Measurements from ENCODE around the gene MEDAG.

Gene MEDAG

DNA sequence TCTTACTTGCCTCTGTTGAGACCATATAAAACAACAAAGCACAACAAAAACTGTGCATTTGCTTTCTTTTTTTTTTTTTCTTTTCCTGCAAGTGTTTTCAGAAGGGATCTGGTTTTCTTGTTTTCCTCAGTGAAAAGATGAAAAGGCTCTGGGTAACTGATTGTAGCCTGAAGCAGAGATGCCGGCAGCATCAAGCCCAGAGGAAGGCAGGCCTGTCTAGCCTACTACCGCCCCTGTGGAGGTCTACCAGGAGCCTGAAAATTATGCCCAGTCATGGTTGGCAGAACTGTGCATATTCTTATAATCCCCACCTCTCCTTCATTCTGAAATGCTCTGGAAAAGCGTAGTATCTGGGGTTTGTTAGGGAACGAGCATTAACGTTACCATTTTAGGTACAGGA is 32.6 kb upstream of the MEDAG start:
- DNase-seq: no peak

DNA sequence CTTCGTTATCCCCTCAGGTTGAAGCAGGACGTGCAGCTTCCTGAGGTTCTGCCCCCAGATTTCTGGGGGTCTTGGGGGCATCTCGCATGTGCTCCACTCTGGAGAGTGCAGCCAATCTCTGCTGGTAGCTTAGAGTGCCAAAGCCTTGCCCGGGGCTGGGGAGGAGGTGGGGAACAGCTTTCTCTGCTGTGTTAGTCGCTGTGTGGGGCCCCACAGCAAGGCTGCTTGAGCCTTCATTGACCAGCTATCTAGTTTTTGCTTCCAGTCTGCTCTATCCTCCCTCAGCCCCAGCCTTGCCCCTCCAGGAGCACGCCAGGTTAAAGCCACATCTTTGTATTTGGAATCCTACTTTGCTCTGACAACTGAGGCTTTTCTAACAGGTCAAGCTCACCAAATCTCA is 32.0 kb upstream of the MEDAG start:
- DNase-seq: no peak

DNA sequence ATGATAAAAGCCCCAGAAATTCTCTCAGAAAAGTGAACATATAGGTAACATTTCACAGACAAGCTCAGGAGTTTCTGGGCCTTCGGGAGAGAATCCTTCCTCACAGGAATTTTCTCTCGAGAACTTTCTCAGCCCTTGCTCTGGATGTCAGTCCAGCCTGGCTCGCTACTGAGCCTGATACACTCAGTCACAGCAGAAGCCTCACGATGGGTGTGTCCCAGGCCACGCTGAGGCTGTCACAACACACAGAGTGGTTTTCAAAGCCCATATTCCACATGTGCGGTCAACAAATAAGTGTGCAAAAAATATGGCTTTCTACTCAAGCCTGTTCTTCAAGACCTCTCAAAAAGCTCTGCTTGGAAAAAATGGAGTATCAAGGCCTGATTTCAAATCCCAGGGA is 31.5 kb upstream of the MEDAG start:
- DNase-seq: no peak

DNA sequence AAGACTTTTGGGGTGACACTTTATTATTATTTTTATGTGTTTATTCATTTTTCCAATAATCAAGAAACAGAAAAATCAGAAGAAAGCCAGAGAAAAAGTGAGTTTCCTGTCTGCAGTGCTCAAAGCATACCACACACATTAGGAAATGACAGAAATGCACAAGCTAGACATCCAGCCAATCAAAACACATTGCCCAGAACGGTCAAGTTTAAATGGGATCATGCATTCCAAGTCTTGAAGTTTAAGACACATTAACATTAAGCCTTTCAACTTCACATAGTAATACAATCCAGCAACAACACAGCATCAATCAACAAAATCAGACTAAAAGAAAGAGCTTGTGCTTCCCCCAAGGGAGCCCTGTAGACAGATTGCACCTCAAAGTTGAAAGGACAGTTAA is 28.7 kb upstream of the MEDAG start:
- DNase-seq: no peak

DNA sequence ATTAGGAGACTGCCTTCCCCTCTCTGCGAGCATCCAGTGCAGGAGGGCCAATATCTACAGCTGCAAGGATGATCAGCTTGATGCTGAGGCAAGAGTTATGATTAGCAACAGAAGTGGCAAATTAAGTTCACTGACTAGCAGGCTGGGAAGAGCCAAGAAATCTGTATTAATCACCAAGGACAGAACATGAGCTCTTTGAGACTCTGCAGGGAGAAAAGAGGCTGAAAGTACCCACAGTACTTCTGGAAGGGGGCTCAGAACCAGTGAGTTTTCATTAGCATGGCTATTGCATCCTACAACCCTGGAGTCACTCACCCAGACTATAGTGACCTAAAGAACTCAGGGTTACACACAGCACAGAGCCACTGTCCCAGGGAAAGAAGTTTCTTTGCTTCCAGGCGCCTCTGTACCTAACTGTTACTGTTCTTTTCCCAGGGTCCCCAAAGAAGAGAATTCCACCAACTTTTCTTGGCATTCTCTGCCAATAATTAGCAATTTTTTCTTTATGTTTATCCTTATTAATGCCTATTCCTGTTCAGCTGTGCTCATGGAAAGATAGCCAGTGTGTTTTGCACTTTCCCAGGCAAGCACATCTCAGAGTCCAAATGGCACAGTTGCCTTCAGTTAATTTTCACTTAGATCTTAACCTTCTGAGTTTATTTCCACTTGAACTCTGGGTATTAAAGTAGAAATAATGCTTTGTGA is 25.8 kb upstream of the MEDAG start:
- no peak for DNase-seq

DNA sequence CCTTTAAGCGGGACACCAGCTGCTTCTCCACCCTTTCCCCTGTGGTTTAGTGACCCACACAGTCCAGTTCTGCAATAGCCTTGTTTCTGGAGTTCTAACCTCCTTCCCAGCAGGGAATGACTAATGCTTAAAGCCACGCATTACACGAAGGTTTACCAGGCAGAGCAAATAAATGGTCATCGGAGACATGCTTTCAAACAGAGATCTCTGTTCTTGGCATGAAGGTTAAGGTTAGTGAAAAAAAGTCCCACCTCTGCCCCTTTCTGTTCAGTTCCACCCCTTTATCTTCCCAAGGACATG is 25.3 kb upstream of the MEDAG start:
- no peak for DNase-seq

DNA sequence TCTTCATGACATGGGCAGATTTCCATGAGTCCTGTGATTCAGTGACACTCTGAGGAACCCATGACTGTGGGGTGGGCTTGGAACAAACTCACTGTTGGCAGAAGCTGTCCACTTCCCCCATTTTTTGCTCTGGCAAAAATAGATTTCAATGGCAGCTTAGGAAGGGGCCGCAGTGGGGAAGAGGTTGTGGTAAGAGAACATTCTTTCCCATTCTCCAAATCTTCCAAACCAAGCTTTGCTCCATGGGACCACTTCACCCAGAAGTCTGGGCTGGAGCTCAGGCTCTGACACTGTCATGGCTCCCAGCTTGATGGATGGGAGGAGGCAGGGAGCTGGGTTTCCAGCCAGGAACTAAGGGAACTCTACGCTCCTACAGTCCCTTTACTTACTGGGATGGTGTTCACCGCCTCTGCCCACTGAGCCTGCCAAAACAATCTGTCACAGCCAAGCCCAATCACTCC is 24.9 kb upstream of the MEDAG start:
- DNase-seq: no peak

DNA sequence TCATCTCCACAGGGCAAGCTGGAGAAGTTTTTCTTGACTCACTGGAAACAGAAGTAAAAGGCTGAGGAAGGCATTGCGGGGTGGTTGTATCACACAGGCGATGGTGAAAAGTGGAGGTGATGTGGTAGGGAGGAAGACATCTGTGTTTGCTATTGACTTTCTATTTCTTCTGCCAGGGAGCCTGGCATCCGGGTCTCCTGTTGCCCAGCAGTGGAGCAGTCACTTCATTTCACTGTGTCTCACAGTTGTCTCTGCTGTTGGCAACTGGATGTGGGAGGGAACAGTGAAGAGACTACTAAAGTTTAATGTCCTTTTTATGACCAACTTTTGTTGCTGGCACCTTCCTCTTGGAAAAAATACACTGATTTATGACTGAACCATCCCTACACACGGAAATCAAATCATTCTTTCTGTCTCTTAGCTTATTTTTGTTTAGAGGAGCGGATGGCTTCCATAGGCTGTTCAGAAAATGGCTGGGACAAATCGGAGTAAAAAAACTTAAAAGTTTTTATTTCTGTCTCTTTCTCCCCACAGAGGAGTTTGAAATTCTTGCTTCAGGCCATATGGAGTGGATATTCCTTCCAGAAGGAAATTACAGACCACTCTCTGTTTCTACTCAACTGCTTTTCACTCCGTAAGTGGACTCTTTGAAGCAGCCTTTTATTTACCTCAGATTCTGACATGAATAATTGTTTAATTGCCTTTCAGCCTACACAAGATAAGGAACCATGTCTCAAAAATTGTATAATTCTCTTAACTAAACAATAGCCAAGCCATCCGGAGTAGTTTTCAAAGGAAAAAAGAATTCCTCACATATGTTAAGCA is 23.8 kb upstream of the MEDAG start:
- DNase-seq: no peak

DNA sequence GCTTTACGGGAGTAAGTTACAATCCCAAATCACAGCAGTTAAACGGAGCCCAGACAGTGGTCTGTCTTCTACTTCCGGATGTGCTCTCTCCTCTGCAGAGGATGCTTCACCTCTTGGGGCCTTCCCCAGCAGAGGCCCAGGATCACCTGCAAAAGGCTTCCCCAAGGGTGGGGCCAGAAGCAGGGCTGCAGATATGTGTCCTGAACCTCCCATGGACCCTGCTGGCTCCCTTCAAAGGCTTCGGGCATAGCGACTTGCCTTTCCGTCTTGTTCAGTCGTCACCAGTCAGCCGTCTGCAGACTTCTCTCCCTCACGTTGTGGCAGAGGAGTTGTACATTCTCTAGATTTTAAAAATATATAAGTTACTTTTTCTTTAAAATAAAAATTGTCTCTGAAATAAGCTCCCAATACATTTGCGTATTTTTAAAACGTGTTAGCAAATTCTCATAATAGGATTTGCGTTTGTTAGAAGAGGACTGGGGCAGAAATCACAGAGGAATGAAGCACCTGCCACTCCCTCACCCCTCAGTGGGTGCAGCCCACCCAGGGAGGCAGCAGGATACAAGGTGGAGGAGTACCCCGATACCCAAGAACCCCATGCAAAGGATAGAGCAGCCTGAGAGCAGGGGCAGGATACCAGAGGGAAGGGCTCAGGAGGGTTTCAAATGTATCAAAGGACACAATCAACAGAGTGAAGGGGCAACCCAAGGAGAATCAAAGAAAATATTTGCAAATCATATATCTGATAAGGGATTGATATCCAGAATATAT is 22.9 kb upstream of the MEDAG start:
- no peak for DNase-seq

DNA sequence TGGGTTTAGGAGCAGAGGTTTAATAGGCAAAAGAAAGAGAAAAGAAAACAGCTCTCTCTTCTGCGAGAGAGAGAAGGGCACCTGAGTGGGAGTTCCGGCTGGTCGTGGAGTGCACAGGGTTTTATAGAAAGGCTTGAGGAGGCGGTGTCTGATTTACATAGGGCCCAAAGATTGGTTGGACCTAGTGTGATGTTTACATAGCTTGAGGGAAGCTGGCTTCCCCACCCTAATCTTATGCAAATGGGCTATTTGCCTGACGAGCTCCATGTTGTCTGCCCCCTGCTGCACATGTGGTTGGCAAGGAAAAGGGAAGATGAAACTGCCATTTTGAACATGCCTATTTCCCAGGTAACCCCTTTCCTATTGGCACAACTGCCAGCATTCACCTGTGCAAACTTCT is 21.5 kb upstream of the MEDAG start:
- no peak for DNase-seq

DNA sequence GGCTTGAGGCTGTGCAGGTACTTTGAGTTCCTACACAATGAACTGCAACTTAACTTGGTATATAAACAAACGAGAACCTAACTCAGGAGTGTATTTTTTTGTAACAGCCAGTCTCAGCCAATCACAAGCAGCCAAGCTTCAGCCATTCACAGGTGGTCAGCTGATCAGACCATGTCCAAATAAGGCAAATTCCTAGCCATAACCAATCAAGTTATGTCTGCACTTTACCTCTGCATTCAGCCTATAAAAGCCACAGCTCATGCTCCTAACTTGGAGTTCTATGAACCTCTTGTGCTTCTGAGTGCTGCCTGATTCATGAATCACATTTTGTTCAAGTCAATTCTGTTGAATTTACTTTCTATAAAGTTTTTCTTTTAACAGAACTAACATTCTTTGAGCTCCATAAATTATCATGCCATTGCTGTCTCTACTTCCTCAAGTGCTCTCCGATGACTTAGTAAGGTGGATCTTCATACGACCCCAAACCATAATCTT is 16.8 kb upstream of the MEDAG start:
- no peak for DNase-seq

DNA sequence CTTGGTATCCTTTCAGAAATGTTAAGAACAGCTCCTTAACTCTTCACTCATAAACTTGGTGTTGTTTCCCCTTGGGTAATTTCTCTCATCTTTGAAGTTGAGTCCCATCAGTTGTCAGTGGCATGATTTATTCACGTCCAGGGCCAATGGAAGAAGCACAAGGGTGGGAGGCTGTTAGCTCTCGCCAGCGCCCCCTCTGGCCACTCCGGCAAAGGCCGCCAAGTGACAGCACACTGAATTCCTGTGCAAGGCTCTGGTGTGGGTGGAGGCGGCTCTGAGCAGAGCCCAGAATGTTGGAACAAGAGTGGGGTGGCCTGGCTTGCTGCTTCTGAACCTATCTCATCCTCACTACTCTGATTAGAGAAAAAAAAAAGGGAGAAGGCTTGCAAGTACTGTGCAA is 13.1 kb upstream of the MEDAG start:
- DNase-seq: no peak

DNA sequence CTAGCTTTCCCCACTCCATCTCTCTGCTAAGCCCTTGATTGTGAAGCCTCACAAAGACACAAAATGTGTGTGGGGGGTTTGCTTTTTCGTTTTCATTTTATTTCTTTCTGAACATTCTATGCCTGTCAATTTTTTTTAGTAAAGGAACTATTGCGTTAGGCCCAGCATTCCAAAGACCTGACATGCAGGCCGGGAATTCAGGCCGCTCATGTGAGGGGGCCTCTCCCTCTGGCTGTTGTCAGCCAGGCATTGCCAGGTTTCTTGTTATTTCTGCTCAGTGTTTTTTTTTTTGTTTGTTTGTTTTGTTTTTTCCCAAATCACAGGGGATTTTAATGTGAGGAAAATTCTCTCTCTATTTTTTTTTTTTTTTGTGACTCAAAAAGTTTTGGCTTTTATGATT is 10.3 kb upstream of the MEDAG start:
- DNase-seq: no peak

DNA sequence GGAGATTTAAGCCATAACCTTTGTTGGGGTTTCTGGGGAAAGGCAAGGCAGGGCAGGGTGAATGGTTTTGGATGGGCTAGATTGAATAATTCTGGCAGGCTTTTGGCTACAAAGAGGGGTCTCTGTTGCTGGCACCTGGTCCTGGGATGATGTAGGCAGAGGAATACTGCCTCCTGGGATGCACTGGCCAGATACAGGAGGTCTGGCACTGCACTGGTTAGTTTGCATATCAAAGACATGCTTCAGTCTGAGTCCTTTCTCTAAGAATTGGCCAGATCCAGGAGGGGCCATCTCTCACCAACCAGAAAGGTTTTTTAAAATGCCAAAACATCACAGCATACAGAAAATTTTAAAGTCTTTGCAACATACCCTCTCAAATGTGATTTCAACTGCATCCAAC is 8.0 kb upstream of the MEDAG start:
- no peak for DNase-seq

DNA sequence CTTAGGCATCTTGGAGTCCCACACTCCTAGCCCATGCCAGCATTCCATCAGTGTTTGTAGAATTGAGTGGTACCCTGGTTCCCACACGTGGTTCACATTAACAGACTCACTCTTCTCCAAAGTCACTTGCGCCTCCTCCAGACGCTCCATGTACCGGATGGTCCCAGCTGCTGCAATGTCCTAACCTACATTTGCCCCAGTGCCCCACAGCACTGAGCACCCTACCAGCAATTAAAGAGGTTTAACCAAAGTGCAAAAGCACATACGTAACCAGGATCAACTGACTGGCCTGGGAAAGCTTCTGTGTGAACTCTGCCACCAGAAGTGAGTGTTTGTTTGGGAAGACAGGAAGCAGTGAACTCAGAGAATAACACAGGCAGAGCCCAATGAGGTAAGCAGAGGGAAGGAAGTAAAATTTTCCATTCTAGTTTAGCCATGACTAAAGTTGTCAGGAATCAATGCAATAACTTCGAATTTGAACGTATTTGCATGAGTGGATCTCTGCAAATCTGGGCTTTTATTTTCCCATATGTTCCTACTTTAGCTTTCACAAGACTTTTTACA is 7.3 kb upstream of the MEDAG start:
- DNase-seq: no peak

DNA sequence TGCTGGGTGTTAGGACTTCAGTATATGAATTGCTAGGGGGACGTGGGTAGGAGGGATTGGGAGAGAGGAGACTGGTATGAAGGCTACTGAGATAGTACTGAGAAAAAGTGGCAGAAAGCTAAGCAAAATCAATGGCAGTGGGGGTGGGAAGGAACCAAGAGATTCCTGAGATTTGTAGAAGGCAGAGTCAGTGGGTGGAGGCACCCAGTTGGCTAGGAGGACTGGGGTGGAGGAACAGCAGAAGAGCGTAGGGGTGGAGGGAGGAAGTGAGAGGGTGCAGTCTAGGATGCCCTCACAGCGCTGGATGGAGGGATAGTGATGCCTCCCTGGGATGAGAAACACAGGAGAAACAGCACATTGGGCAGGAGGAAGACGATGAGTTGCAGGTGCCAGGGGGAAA is 5.6 kb upstream of the MEDAG start:
- DNase-seq: no peak

DNA sequence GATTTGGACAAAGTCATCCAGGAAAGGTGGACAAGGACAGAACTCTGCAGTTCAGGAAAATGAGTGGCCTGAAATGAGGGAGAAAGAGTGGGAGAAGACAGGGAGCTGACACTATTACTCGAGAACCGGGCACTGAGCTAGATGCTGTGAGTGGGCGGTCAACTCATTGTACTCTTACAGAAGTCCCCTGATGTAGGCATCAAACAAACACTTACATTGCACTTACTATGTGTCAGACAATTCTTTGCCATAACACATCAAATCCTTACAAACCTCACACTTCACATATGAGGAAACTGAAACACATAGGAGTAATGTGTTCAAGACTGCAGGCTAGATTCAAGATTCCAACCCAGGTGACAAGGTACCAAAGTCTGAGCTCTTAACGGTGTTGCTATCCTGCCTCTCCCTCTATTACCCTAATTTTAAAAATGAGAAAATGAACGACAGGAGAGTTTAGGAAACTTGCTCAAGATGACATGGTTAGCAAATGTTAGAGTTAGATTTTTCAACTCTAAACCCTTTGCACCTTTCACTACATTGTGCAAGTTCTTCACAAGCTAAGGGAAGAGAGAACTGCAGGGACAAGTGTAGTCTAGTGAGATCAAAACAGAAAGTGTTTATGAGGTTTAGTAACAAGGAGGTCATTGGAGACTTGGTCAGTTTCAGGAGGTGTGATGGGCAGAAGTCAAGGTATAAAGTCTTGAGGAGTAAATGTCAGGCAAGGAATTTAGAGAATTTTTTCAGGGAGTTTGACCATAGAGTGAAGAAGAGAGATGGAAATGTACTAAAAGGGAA is 4.9 kb upstream of the MEDAG start:
- DNase-seq: no peak

DNA sequence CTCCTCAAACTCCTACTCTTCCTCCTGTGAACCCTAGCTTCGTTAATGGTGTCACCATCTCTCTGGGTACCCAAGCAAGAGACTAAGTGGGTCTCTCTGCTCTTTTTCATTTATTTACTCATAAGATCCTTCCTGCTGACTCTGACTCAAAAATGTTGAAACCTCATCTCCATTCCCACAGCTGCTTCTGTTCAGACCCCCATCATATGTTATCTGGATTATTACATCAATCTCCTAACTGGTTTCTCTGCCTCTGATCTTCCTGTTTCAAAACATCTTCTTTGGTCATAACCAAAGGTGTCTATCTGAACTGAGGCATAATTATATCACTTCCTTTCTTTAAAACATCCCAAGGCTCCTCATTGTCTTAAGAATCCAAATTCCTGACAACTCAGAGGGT is 2.0 kb upstream of the MEDAG start:
- no peak for DNase-seq

DNA sequence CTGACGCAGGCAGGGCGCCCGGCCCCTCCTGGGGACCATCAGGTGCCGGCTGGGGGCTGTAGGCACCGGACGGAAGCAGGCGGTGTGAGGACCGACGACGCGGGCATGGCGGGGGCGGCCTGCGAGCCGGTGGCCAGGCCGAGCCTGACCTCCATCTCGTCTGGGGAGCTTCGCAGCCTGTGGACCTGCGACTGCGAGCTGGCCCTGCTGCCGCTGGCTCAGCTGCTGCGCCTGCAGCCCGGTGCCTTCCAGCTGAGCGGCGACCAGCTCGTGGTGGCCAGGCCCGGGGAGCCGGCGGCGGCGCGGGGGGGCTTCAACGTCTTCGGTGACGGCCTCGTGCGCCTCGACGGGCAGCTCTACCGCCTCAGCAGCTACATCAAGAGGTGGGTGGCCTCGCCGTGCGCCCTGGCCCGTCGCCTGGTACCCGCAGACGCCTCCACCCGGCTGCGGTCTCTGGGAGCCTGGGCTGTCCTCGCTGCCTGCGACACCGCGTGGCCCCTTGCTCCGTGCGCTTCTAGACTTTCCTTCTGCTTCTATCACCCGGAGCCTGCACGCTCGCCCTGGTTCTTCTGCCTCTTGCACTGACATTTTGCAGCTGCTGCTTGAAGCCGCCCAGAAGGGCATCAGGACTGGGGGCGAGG is 460 bp downstream of the MEDAG start:
- DNase-seq: no peak

DNA sequence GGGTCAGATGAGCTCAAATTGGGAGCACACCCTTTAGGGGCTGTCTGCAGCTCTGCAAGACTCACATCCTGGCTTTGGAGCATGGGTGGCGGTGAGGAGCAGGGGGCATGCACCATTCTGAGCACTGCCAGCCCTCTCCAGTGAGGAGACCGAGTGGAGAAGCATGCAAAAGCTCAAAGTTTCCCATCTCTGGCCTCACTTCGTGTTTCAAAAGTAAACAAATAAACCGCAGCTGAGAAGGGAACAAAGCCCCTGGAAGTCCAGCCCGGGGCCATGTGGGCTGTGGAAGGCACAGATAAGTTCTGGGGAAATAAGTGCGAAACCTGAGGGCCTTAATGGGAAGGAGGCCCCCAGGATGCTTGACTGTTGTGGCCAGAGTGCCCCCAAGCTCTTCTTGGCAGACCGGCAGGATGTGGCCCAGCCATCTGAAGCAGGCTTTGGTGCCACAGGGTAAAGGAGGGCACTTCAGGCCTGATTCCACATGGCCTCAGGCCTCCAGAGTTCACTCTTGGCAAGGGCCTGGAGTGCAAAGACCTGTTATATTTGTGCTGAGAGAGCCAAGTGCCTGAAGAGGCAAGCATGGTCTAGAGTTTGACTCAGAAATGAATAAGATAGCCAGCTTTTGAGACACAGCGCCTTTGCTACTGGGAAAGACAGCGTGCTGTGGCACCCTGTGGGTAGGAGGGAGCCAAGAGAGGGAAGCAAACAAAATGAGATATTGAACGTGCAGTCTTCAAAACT is 1.2 kb downstream of the MEDAG start:
- no peak for DNase-seq

DNA sequence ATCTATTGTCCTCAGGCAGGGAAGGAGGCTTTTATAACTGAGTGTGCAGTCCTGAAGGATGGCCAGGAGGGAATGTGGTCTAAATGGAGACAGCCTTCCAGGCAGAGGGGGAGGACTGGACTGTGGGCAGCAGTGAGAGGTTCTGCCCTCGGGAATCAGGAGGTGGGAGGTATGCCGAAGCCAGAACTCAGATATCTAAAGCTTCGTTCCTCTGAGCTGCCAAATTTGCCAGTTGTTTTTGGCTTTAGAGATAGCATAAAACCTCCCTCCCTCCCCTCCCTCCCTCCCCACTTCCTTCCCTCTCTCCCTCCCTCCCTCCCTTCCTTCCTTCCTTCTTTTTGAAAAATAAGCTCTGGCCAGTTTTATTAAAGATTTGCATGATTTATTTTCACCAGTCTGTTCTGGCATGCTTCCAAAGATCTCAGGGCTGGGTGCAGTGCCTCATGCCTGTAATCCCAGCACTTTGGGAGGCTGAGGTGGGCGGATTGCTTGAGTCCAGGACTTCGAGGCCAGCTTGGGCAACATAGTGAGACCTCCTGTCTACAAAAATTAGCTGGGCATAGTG is 2.4 kb downstream of the MEDAG start:
- DNase-seq: no peak
